Breast epithelium (tissue), 4 donors: ENCODE measurements around the gene AGPAT1. TPM values are rescaled to one million over a fixed set of nuclear protein-coding genes. Genes with fewer than 3 reads are reported as not detected.
A peak's percentile ranks its signal among the peaks of the same experiment; 100 is the strongest.

Experiments used
- DNase-seq, 2 donors: peaks; one replicate each; pipeline ENCODE4 v3.0.0-alpha.2; 2019; ENCODE audit warnings: low spot score in 2 of 2
- H3K27ac ChIP-seq, 2 donors: fragments of 200-600 bp; sonication (generic) in 1 of 2; one replicate each; pipeline ENCODE4 v1.5.1; 2016 to 2019; ENCODE audit warnings: mild to moderate bottlenecking in 1 of 2
- H3K27me3 ChIP-seq, 2 donors: fragments of 200-600 bp; sonication (generic) in 1 of 2; one replicate each; pipeline versions ENCODE4 v1.5.1 to v1.6.0; 2017 to 2019; ENCODE audit warnings: control low read depth in 1 of 2, mild to moderate bottlenecking in 1 of 2
- H3K36me3 ChIP-seq: fragments of 200-600 bp; one replicate; pipeline ENCODE4 v1.5.1; 2019
- H3K4me1 ChIP-seq, 2 donors: fragments of 200-600 bp; sonication (generic); one replicate each; pipeline ENCODE4 v1.5.1; 2016 to 2019; ENCODE audit warnings: control low read depth in 1 of 2
- H3K4me3 ChIP-seq, 3 donors: fragments of 200-600 bp; sonication (generic); 1 replicate in 2 of 3; 2 replicates in 1 of 3; pipeline ENCODE4 v1.5.1; 2016 to 2019; ENCODE audit warnings: mild to moderate bottlenecking in 3 of 3, moderate library complexity in 2 of 3
- H3K9me3 ChIP-seq, 2 donors: fragments of 200-600 bp; sonication (generic) in 1 of 2; one replicate each; pipeline ENCODE4 v1.5.1; 2016 to 2019; ENCODE audit warnings: control low read depth in 1 of 2
- CTCF ChIP-seq, 3 donors: fragments of 450-650 bp; IDR thresholded peaks; one replicate each; pipeline ENCODE4 v1.5.1; 2016 to 2017; ENCODE audit warnings: antibody characterized with exemption in 3 of 3, mild to moderate bottlenecking in 3 of 3, moderate library complexity in 3 of 3
- POLR2A ChIP-seq: fragments of 450-650 bp; IDR thresholded peaks from one replicate; pipeline ENCODE4 v1.6.1; 2016; ENCODE audit warnings: antibody characterized with exemption, mild to moderate bottlenecking, moderate library complexity
- POLR2AphosphoS5 ChIP-seq, 3 donors: sonication (generic); formaldehyde crosslinking; IDR thresholded peaks; one replicate each; pipeline ENCODE4 v1.6.1; 2017; ENCODE audit warnings: antibody characterized with exemption in 3 of 3
- intact Hi-C: fragments of 100-400 bp; cut with DNase I; formaldehyde crosslinking; loops from one replicate; pipeline ENCODE4 v1.15.1; 2023; ENCODE audit warnings: low total_unique reads
- total RNA-seq, 3 donors: library from RNA; depleted of rRNA; stranded (reverse); fragments of >200 nt; gene quantifications; one replicate each; pipeline ENCODE4 v1.1.0, GENCODE V29; 2016

Gene AGPAT1
- total RNA-seq, 3 donors from 2014 or later: 25.8 to 33.8 (median 30.6) TPM

- intact Hi-C loops: no loop called here
- no peaks in the 10 kb centered on the region for H3K9me3 ChIP-seq
- peaks cover 6% of the 10 kb centered on the region for H3K36me3 ChIP-seq
- no peaks in the 10 kb centered on the region for H3K27me3 ChIP-seq
- H3K4me1 ChIP-seq: peaks cover 7 to 21% of the 10 kb centered on the region in 2 donors
- H3K27ac ChIP-seq: no peak overlapping the region
- H3K4me3 ChIP-seq: peak overlapping the region; percentile 90 to 95 (median 91)
- TF ChIP-seq POLR2A: no peak
- no peak for TF ChIP-seq CTCF (IDR thresholded peaks at IDR 0.05)
- TF ChIP-seq POLR2AphosphoS5 (IDR thresholded peaks at IDR 0.05): no peak
- DNase-seq: no peak
These were observed 49.0 kb downstream of the AGPAT1 start for GRCh38 chr6:32126880-32127279.

- Histone ChIP-seq H3K27ac (no peak overlapping the region), H3K36me3 (peaks cover 13% of the 10 kb centered on the region), H3K4me3 (no peak overlapping the region), H3K4me1 (peaks cover 6 to 17% of the 10 kb centered on the region in 2 donors), H3K9me3 (no peaks in the 10 kb centered on the region), H3K27me3 (no peaks in the 10 kb centered on the region)
- intact Hi-C loops: loop anchor here (1.0 kb wide), 1 partner anchor 47 kb away; no protein-coding TSS in a partner anchor
- DNase-seq: no peak
- no peak for TF ChIP-seq CTCF (IDR thresholded peaks at IDR 0.05)
- no peak for TF ChIP-seq POLR2AphosphoS5 (IDR thresholded peaks at IDR 0.05)
- no peak for TF ChIP-seq POLR2A
These were observed 52.2 kb downstream of the AGPAT1 start for GRCh38 chr6:32123681-32124080.

- H3K27ac ChIP-seq: no peak overlapping the region
- TF ChIP-seq CTCF (IDR thresholded peaks at IDR 0.05) (no peak), POLR2A (no peak), POLR2AphosphoS5 (IDR thresholded peaks at IDR 0.05) (no peak)
These were observed 55.3 kb downstream of the AGPAT1 start for GRCh38 chr6:32120573-32121059.

GRCh38 chr6:32118782-32119628 lies 56.9 kb downstream of the AGPAT1 start:
- no peaks in the 10 kb centered on the region for H3K27me3 ChIP-seq
- peak; percentile 77 to 91 for DNase-seq
- H3K27ac ChIP-seq: peak overlapping the region; percentile 16 to 25
- intact Hi-C loops: no loop called here
- peaks cover 11% of the 10 kb centered on the region for H3K36me3 ChIP-seq
- no peaks in the 10 kb centered on the region for H3K9me3 ChIP-seq
- TF ChIP-seq CTCF (IDR thresholded peaks at IDR 0.05) (peak; percentile 67 to 84 (median 83)), POLR2AphosphoS5 (IDR thresholded peaks at IDR 0.05) (peak; percentile 23 to 73 (median 49)), POLR2A (no peak)
- H3K4me1 ChIP-seq: peaks cover 0 to 4% of the 10 kb centered on the region in 2 donors
- no peak overlapping the region for H3K4me3 ChIP-seq

More at GRCh38 chr6:32120573-32121059, 55.3 kb downstream of the AGPAT1 start:
- no peak for DNase-seq
- no peaks in the 10 kb centered on the region for H3K9me3 ChIP-seq
- intact Hi-C loops: no loop called here
- no peak overlapping the region for H3K4me3 ChIP-seq
- peaks cover 0 to 4% of the 10 kb centered on the region in 2 donors for H3K4me1 ChIP-seq
- peaks cover 14% of the 10 kb centered on the region for H3K36me3 ChIP-seq
- H3K27me3 ChIP-seq: no peaks in the 10 kb centered on the region

Other genes starting within 250 kb of the AGPAT1 start
- gene C2, start 248.4 kb downstream of the AGPAT1 start, total RNA-seq: 10 to 100 TPM; 10.2 to 54.2 (median 15.4) TPM
- gene CFB, start 230.0 kb downstream of the AGPAT1 start, total RNA-seq: 100 to 1,000 TPM in 2 of 3 donors, 10 to 100 TPM in 1; 36.3 to 177 (median 130) TPM
- gene NELFE, start 217.1 kb downstream of the AGPAT1 start, total RNA-seq: 10 to 100 TPM; 77.3 to 92.7 (median 90.1) TPM
- 10 to 100 TPM; 30.7 to 46.5 (median 43.9) TPM for gene SKIC2, start 216.9 kb downstream of the AGPAT1 start, total RNA-seq
- 10 to 100 TPM; 12.0 to 28.4 (median 22.0) TPM for gene DXO, start 203.9 kb downstream of the AGPAT1 start, total RNA-seq
- 100 to 1,000 TPM in 2 of 3 donors, 1 to 10 TPM in 1; 7.2 to 275 (median 230) TPM for gene C4A, start 194.0 kb downstream of the AGPAT1 start, total RNA-seq
- 100 to 1,000 TPM in 2 of 3 donors, 1 to 10 TPM in 1; 5.6 to 323 (median 298) TPM for gene C4B, start 161.3 kb downstream of the AGPAT1 start, total RNA-seq
- 10 to 100 TPM in 1 of 3 donors, 1 to 10 TPM in 1, not detected in 1; 1.6 to 14.1 TPM for gene CYP21A2, start 137.7 kb downstream of the AGPAT1 start, total RNA-seq
- gene TNXB, start 66.7 kb downstream of the AGPAT1 start, total RNA-seq: 100 to 1,000 TPM in 1 of 3 donors, 10 to 100 TPM in 2; 32.9 to 109 (median 89.8) TPM
- 10 to 100 TPM; 37.0 to 44.8 (median 43.6) TPM for gene ATF6B, start 47.8 kb downstream of the AGPAT1 start, total RNA-seq
- gene FKBPL, start 45.8 kb downstream of the AGPAT1 start, total RNA-seq: 1 to 10 TPM; 2.6 to 4.1 (median 2.7) TPM
- gene PRRT1, start 24.1 kb downstream of the AGPAT1 start, total RNA-seq: 1 to 10 TPM in 2 of 3 donors, under 1 TPM in 1; 0.48 to 2.8 (median 1.3) TPM
- 10 to 100 TPM; 18.4 to 59.6 (median 28.5) TPM for gene PPT2, start 21.9 kb downstream of the AGPAT1 start, total RNA-seq
- gene EGFL8, start 11.5 kb downstream of the AGPAT1 start, total RNA-seq: 10 to 100 TPM; 10.2 to 19.6 (median 11.8) TPM
- gene RNF5, start 2.3 kb upstream of the AGPAT1 start, total RNA-seq: 10 to 100 TPM; 56.3 to 78.0 (median 70.5) TPM
- gene AGER, start 8.2 kb upstream of the AGPAT1 start, total RNA-seq: 1 to 10 TPM; 1.3 to 2.6 (median 1.8) TPM
- 10 to 100 TPM; 32.3 to 61.6 (median 48.5) TPM for gene PBX2, start 14.1 kb upstream of the AGPAT1 start, total RNA-seq
- 10 to 100 TPM in 2 of 3 donors, 1 to 10 TPM in 1; 8.2 to 18.2 (median 11.3) TPM for gene GPSM3, start 16.6 kb upstream of the AGPAT1 start, total RNA-seq
- 10 to 100 TPM; 20.8 to 47.9 (median 23.8) TPM for gene NOTCH4, start 48.0 kb upstream of the AGPAT1 start, total RNA-seq
- not detected for gene TSBP1, start 195.8 kb upstream of the AGPAT1 start, total RNA-seq
- gene BTNL2, start 231.1 kb upstream of the AGPAT1 start, total RNA-seq: not detected